ENCODE results near the gene TXK. TPM values are rescaled to one million over a fixed set of nuclear protein-coding genes. Genes with fewer than 3 reads are reported as not detected.

Gene TXK
- total and polyA plus RNA-seq, 2 of the 13 experiments (the other 11 are each of a cell fraction or from before 2014, with no cell fraction given) = not detected

DNA sequence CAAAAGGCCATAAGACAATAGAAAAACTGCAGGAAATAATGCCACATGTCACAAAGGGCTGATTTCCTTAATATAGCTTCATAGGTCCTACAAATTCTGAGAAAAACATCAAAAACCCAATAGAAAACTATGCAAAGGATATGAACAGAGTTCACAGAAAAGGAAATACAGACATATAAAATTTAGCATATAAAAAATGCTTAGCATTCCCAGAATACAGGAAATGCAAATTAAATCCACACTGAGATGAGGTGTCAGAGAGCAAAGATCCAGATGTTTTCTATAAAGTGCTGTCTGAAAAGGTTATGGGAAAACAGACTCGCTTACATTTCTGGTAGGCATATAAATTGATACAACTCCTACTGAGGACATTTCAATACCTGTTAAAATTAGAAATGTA lies 33.8 kb downstream of the TXK start (continued):
- TF ChIP-seq, protein P1, sequence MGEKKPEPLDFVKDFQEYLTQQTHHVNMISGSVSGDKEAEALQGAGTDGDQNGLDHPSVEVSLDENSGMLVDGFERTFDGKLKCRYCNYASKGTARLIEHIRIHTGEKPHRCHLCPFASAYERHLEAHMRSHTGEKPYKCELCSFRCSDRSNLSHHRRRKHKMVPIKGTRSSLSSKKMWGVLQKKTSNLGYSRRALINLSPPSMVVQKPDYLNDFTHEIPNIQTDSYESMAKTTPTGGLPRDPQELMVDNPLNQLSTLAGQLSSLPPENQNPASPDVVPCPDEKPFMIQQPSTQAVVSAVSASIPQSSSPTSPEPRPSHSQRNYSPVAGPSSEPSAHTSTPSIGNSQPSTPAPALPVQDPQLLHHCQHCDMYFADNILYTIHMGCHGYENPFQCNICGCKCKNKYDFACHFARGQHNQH (CRISPR knock-in tag; IDR thresholded peaks at IDR 0.05) = no peak
- TF ChIP-seq, protein P2, sequence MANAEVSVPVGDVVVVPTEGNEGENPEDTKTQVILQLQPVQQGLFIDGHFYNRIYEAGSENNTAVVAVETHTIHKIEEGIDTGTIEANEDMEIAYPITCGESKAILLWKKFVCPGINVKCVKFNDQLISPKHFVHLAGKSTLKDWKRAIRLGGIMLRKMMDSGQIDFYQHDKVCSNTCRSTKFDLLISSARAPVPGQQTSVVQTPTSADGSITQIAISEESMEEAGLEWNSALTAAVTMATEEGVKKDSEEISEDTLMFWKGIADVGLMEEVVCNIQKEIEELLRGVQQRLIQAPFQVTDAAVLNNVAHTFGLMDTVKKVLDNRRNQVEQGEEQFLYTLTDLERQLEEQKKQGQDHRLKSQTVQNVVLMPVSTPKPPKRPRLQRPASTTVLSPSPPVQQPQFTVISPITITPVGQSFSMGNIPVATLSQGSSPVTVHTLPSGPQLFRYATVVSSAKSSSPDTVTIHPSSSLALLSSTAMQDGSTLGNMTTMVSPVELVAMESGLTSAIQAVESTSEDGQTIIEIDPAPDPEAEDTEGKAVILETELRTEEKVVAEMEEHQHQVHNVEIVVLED (CRISPR knock-in tag; IDR thresholded peaks at IDR 0.05; ENCODE audit: borderline replicate concordance) = no peak
- TF ChIP-seq ZNF660 (CRISPR knock-in tag; IDR thresholded peaks at IDR 0.05; ENCODE audit: borderline replicate concordance, low read depth) (no peak), MTF1 (CRISPR knock-in tag; IDR thresholded peaks at IDR 0.05) (no peak), KLF12 (CRISPR knock-in tag; IDR thresholded peaks at IDR 0.05; ENCODE audit: borderline replicate concordance) (no peak), REPIN1 (CRISPR knock-in tag; IDR thresholded peaks at IDR 0.05; ENCODE audit: borderline replicate concordance, low read depth) (no peak), ZFP90 (CRISPR knock-in tag; IDR thresholded peaks at IDR 0.05; ENCODE audit: borderline replicate concordance) (no peak)
- TF ChIP-seq, protein P3, sequence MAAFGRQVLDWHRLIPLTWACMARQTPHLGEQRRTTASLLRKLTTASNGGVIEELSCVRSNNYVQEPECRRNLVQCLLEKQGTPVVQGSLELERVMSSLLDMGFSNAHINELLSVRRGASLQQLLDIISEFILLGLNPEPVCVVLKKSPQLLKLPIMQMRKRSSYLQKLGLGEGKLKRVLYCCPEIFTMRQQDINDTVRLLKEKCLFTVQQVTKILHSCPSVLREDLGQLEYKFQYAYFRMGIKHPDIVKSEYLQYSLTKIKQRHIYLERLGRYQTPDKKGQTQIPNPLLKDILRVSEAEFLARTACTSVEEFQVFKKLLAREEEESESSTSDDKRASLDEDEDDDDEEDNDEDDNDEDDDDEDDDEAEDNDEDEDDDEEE (CRISPR knock-in tag; IDR thresholded peaks at IDR 0.05) = no peak

DNA sequence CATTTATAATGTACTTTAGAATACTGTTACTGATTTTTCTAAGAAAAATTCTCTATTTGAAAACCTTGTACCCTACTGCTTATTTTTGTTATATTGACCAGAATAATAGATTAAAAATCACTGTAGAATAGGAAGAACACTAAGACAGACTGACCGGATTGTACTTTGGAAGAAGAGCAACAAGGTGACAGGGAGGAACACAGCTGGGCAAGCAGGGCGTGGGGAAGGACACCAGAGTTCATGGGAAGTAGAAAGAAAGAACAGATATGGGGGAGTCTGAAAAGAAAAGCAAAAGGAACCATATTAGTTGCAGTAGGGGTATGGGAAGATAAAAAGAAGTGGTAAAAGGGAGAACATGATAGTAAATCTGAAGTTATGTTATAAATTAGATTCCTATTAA lies 38.6 kb downstream of the TXK start:
- H3K9ac ChIP-seq (ENCODE audit: insufficient read depth, low read depth, low read length) = no peak overlapping the region
- no peaks in the 10 kb centered on the region for H3K36me3 ChIP-seq (replicated peaks in 1 of 2; ENCODE audit: control insufficient read depth in 1 of 2, insufficient read depth in 2 of 2, low read length in 2 of 2)
- WGBS (ENCODE audit: low lambda C conversion rate) = 2% methylated on average over 2 of the region's 2 CpGs
- no peak overlapping the region for H3K4me2 ChIP-seq (ENCODE audit: low read depth, low read length)
- in situ Hi-C loops (cut with HindIII; ENCODE audit: extremely low pct_ligation_motif_present, low pct_unique_long_range_greater_than_20kb) = loop anchor here (25.0 kb wide), 1 partner anchor 383 kb away; no protein-coding TSS in a partner anchor
- TF ChIP-seq, protein P4, sequence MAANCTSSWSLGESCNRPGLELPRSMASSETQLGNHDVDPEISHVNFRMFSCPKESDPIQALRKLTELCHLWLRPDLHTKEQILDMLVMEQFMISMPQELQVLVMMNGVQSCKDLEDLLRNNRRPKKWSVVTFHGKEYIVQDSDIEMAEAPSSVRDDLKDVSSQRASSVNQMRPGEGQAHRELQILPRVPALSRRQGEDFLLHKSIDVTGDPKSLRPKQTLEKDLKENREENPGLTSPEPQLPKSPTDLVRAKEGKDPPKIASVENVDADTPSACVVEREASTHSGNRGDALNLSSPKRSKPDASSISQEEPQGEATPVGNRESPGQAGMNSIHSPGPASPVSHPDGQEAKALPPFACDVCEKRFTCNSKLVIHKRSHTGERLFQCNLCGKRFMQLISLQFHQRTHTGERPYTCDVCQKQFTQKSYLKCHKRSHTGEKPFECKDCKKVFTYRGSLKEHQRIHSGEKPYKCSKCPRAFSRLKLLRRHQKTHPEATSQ (CRISPR knock-in tag; IDR thresholded peaks at IDR 0.05; ENCODE audit: borderline replicate concordance) = no peak
- TF ChIP-seq MED1 (CRISPR knock-in tag; IDR thresholded peaks at IDR 0.05) (no peak), NR3C1 (CRISPR knock-in tag; IDR thresholded peaks at IDR 0.05) (no peak)
- FAIRE-seq (no peak), ATAC-seq (no peak), DNase-seq (ENCODE audit: low spot score) (no peak)
- H3K79me2 ChIP-seq (ENCODE audit: insufficient read depth, low read length) = no peaks in the 10 kb centered on the region
- no peaks in the 10 kb centered on the region for H4K20me1 ChIP-seq (ENCODE audit: insufficient read depth, low read length)
- H3K9me3 ChIP-seq (ENCODE audit: low read length) = no peaks in the 10 kb centered on the region
- POLR2A ChIA-PET = no interaction called here
- no peaks in the 10 kb centered on the region for H3K27me3 ChIP-seq (ENCODE audit: control insufficient read depth in 1 of 2, insufficient read depth in 2 of 2, low read length in 2 of 2)
- intact Hi-C loops (cut with micrococcal nuclease; ENCODE audit: unreplicated experiment) = no loop called here
- no TSS peak for BruUV-seq (replicated peaks)
- CTCF ChIA-PET (ENCODE audit: low intra/inter-chr PET ratio, low total read pairs) = no interaction called here
- no peaks in the 10 kb centered on the region for H3K4me1 ChIP-seq (ENCODE audit: insufficient read depth, low read length)
- H3K4me3 ChIP-seq (replicated peaks in 1 of 3; ENCODE audit: insufficient read depth in 1 of 3, low read depth in 2 of 3, low read length in 3 of 3) = no peak overlapping the region
- H2AFZ ChIP-seq (ENCODE audit: low read length) = no peak overlapping the region
- H3K27ac ChIP-seq (ENCODE audit: extremely low read length, insufficient read depth, low read length) = no peak overlapping the region

All from HepG2 (cell line).